22Rv1 (cell line): ENCODE data around the gene COL8A1.

Source experiments
- H3K27ac ChIP-seq: fragments of 450-650 bp; 2 replicates; pipeline ENCODE4 v1.5.1; 2017
- ZFX ChIP-seq: fragments of 450-650 bp; IDR thresholded peaks from 2 replicates; pipeline ENCODE4 v1.6.1; 2017; ENCODE audit warnings: antibody characterized with exemption, borderline replicate concordance
- TF ChIP-seq, protein P1 (sequence below): fragments of 450-650 bp; IDR thresholded peaks from 2 replicates; pipeline ENCODE4 v1.5.1; 2017; ENCODE audit warnings: mild to moderate bottlenecking

The COL8A1 gene

GRCh38 chr3:99809565-99809964, 171.2 kb downstream of the COL8A1 start:
- H3K27ac ChIP-seq, result no peak overlapping the region
- TF ChIP-seq ZFX, result no peak
- TF ChIP-seq, protein P1, sequence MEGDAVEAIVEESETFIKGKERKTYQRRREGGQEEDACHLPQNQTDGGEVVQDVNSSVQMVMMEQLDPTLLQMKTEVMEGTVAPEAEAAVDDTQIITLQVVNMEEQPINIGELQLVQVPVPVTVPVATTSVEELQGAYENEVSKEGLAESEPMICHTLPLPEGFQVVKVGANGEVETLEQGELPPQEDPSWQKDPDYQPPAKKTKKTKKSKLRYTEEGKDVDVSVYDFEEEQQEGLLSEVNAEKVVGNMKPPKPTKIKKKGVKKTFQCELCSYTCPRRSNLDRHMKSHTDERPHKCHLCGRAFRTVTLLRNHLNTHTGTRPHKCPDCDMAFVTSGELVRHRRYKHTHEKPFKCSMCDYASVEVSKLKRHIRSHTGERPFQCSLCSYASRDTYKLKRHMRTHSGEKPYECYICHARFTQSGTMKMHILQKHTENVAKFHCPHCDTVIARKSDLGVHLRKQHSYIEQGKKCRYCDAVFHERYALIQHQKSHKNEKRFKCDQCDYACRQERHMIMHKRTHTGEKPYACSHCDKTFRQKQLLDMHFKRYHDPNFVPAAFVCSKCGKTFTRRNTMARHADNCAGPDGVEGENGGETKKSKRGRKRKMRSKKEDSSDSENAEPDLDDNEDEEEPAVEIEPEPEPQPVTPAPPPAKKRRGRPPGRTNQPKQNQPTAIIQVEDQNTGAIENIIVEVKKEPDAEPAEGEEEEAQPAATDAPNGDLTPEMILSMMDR, result no peak

GRCh38 chr3:99810403-99810802, 172.0 kb downstream of the COL8A1 start:
- TF ChIP-seq ZFX, result no peak
- TF ChIP-seq, protein P1, result no peak
- no peak overlapping the region for H3K27ac ChIP-seq

GRCh38 chr3:99817047-99817436, 178.6 kb downstream of the COL8A1 start:
- peak overlapping the region; percentile 79 for H3K27ac ChIP-seq
- TF ChIP-seq, protein P1, result no peak
- no peak for TF ChIP-seq ZFX

DNA sequence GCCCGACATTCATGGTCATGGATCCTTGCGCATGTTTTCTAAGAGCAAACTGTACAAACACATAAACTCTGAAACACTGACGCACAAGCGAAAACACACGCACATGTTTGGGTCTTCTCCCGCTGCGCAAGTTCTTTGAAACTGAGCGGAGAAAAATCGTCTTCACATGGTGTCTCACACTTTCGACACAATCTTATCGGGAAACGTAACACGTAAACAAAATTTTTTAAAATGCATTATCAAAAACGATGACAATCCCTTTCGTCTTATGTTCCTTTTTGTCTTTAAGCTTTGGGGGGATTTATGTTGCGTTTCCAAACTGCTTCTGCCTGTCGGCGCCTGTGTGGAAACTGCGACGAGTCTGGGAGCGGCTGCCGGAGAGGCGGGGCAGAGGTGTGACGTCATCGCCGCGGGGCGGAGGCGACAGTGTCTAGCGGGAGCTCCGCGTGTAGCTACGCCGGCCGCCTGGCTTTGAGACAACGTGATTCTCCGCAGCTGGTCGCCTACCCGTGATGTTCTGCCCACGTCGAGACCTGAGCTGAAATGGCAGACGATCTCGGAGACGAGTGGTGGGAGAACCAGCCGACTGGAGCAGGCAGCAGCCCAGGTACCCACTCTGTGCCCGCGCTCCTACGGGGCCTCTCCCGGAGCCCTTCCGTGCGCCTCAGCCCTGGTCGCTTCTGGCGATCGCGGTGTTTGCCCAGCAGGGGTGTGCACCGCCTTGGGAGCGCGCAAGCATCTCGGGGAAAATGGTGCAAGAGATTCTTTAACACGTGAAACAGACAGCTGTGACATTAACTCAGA, 179.2 kb downstream of the COL8A1 start, which contains the start of gene CMSS1:
TSS of gene CMSS1 (plus strand) at position 426 of the 804 bp plus-strand sequence.
- H3K27ac ChIP-seq, result peak within 1 kb of the TSS; percentile 79
- TF ChIP-seq, protein P1, result peak; percentile 23; the same call in 1 of the 2 replicates
- no peak for TF ChIP-seq ZFX

GRCh38 chr3:99818818-99819217, 180.4 kb downstream of the COL8A1 start:
- TF ChIP-seq, protein P1, result no peak
- no peak for TF ChIP-seq ZFX
- no peak overlapping the region for H3K27ac ChIP-seq

GRCh38 chr3:99823723-99824711, 185.6 kb downstream of the COL8A1 start:
- peak overlapping the region; percentile 38 for H3K27ac ChIP-seq
- no peak for TF ChIP-seq ZFX
- TF ChIP-seq, protein P1, result no peak
